Measurements from ENCODE around the gene RHOD.
A peak's percentile ranks its signal among the peaks of the same experiment; 100 is the strongest.

RHOD gene

DNA sequence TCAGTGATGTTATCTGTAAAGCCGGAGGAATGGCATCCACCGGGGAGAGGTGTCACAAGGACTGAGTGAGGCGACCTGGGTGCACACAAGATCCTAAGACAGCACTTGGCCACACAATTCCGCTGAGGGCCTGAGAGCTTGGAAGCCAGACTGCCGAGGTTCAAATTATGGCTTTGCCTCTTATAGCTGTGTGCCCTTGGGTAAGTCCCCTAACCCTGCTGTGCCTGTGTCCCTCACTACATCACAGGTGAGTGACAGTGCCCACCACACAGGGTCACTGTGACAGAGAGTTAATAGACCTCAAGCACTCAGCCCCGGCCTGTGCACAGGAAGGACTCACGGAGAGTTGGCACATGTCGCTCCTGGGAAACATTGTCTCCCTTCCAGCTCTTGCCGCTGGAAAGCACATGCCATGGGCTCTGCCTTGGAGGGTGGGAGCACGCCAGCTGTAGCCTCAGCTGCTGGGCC is 592 bp downstream of the RHOD start:
- no peak for TF ChIP-seq CTCF (IDR thresholded peaks at IDR 0.05; ENCODE audit: low read depth, low read length)
- H3K4me3 ChIP-seq (replicated peaks in 1 of 2; ENCODE audit: low read depth in 2 of 2, low read length in 2 of 2) = peak overlapping the region; percentile 42 to 51
- no peak for DNase-seq (ENCODE audit: low read depth in 2 of 2)

GRCh38 chr11:67058506-67058905 is 1.9 kb downstream of the RHOD start:
- no peak overlapping the region for H3K4me3 ChIP-seq (replicated peaks in 1 of 2; ENCODE audit: low read depth in 2 of 2, low read length in 2 of 2)
- no peak for TF ChIP-seq CTCF (IDR thresholded peaks at IDR 0.05; ENCODE audit: low read depth, low read length)
- no peak for DNase-seq (ENCODE audit: low read depth in 2 of 2)

DNA sequence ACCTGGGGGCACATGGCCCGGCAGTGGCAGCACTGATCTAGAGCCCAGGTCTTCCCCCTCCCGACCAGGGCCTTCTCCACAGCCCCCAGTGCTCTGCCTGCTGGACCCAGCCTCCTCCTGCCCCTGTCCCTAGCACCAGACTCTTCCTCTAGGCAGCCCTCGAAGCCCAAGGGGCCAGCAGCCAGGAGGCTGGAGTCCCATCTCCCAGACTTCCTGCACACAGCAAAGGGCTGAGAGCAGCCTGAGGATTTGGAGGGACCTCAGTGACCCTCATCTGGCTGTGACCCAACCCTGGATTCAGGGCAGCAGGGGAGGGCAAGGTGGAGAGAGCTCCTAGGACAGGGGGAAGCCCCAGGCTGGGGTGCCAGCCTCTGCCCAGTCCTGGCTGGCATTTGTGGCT is 3.0 kb downstream of the RHOD start:
- no peak overlapping the region for H3K4me3 ChIP-seq (replicated peaks in 1 of 2; ENCODE audit: low read depth in 2 of 2, low read length in 2 of 2)
- no peak for DNase-seq (ENCODE audit: low read depth in 2 of 2)
- TF ChIP-seq CTCF (IDR thresholded peaks at IDR 0.05; ENCODE audit: low read depth, low read length) = no peak

- peak in 1 of 2 donors; percentile 47 for DNase-seq (ENCODE audit: low read depth in 2 of 2)
- no peak overlapping the region for H3K4me3 ChIP-seq (replicated peaks in 1 of 2; ENCODE audit: low read depth in 2 of 2, low read length in 2 of 2)
Observed at GRCh38 chr11:67060111-67060522, 3.5 kb downstream of the RHOD start.

DNA sequence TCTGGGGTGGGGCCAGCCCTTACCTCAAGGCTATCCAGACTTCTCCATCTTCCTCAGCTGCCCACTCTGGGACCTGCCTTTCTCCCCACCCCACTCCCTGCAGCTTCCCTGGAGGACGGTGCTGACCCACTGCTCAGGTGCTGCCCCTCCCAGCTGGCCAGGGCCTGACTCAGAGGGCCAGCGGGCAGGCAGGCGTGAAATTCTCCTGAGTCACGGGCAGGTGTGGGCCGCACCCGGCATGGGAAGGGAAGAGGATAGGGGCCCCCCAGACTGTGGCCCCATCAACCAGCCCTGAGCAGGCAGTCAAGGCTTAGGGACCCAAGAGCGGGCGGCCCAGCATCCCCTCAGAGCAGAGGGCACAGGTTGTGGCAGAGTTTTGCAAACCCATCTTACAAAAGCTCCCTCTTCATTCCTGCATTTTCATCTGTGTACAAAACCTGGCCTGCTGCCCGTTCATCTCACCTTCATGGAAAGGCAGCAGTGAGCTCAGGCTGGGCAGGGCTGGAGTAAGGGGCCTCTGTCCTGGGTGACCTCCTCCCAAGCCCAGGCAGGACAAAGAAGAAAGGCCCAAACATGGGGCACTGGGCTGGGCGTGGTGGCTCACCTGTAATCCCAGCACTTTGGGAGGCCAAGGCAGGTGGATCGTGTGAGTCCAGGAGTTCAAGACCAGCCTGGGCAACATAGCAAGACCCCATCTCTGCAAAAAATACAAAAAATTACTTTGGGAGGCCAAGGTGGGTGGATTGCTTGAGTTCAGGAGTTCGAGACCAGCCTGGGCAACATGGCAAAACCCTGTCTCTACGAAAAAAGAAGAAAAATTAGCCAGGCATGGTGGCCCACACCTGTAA is 6.1 kb downstream of the RHOD start:
- no peak overlapping the region for H3K4me3 ChIP-seq (replicated peaks in 1 of 2; ENCODE audit: low read depth in 2 of 2, low read length in 2 of 2)
- no peak for DNase-seq (ENCODE audit: low read depth in 2 of 2)
- TF ChIP-seq CTCF (IDR thresholded peaks at IDR 0.05; ENCODE audit: low read depth, low read length) = no peak

More at GRCh38 chr11:67060111-67060522, 3.5 kb downstream of the RHOD start:
- no peak for TF ChIP-seq CTCF (IDR thresholded peaks at IDR 0.05; ENCODE audit: low read depth, low read length)

- TF ChIP-seq CTCF (IDR thresholded peaks at IDR 0.05; ENCODE audit: low read depth, low read length) = no peak
- no peak for DNase-seq (ENCODE audit: low read depth in 2 of 2)
- H3K4me3 ChIP-seq (replicated peaks in 1 of 2; ENCODE audit: low read depth in 2 of 2, low read length in 2 of 2) = no peak overlapping the region
Observed at GRCh38 chr11:67066333-67066709, 9.7 kb downstream of the RHOD start.
